CD4-positive, alpha-beta T cell treated with Interleukin-4 for 4 hours (primary cell): ENCODE results near the gene TP53.
"Not testable (repeated sequence)": the region's sequence is repeated elsewhere in the genome, so short reads cannot be mapped to it uniquely, and the experiment has no call there.

Experiments
- DNase-seq: peaks from one replicate; pipeline ENCODE4 v3.0.0-alpha.2; 2020

The TP53 gene

GRCh38 chr17:7629939-7630571 is 57.2 kb downstream of the TP53 start, which contains the start of gene SHBG:
Gene SHBG (plus strand): TSS chr17:7630135. CDS start chr17:7630173, 38 bp downstream.
- DNase-seq, result no peak

- DNase-seq, result peak; percentile 85
These were observed 59.8 kb downstream of the TP53 start, which contains the start of gene SAT2 for GRCh38 chr17:7627250-7628121. Gene SAT2 (minus strand): TSS chr17:7627821. CDS start chr17:7627635, 186 bp downstream.

- no peak for DNase-seq
These were observed 60.4 kb downstream of the TP53 start for GRCh38 chr17:7626956-7627249.

GRCh38 chr17:7626307-7626706 is 61.0 kb downstream of the TP53 start:
- DNase-seq, result no peak

- not testable (repeated sequence) for DNase-seq
These were observed 61.5 kb downstream of the TP53 start for GRCh38 chr17:7625749-7626148.

GRCh38 chr17:7623661-7624060 is 63.6 kb downstream of the TP53 start:
- DNase-seq, result no peak

- no peak for DNase-seq
These were observed 66.5 kb downstream of the TP53 start for GRCh38 chr17:7620835-7621234.

- no peak for DNase-seq
These were observed 68.7 kb downstream of the TP53 start for GRCh38 chr17:7618608-7619007.
